NK-92 (cell line): Measurements from ENCODE around the gene OR4C15.

Source experiments
- DNase-seq: peaks from one replicate; lab custom pipeline; 2025; ENCODE audit not compliant: unreplicated experiment; lab: John Stamatoyannopoulos, UW

The OR4C15 gene

DNA sequence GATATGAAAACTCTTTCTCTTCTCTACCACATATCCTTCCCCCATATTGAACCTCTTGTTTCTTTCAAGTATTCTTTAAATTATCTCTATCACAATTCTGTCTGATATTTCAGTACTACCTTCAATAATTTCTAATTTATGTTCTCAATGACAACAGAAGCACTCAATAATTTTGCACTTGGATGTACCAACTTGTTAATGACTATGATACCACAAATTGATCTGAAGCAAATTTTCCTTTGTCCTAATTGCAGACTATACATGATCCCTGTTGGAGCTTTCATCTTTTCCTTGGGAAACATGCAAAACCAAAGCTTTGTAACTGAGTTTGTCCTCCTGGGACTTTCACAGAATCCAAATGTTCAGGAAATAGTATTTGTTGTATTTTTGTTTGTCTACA lies at the start of gene OR4C15:
OR4C15 (plus strand) TSS at position 301 of the 400 bp plus-strand sequence; CDS start at position 301, 0 bp downstream.
- no peak for DNase-seq

DNA sequence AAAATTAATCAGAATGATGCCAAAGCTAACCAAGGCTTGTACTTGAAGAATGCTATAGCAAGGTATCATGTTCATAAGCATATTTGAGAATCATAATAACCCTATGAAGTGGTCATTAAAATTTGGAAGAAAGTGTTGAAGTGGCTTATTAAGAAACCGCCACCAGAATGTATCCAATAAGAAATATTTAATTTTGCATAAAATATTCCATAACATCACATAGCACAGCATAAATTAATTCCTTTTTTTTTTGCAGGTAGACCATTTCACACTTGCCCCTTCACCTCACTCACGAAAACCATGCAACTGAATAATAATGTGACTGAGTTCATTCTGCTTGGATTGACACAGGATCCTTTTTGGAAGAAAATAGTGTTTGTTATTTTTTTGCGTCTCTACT lies 17.6 kb downstream of the OR4C15 start, which contains the start of gene OR4C16:
OR4C16 (plus strand) TSS at position 301 of the 400 bp plus-strand sequence; CDS start at position 301, 0 bp downstream.
- no peak for DNase-seq

DNA sequence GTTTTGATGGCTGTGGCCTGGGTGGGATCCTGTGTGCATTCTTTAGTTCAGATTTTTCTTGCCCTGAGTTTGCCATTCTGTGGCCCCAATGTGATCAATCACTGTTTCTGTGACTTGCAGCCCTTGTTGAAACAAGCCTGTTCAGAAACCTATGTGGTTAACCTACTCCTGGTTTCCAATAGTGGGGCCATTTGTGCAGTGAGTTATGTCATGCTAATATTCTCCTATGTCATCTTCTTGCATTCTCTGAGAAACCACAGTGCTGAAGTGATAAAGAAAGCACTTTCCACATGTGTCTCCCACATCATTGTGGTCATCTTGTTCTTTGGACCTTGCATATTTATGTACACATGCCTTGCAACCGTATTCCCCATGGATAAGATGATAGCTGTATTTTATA lies 18.3 kb downstream of the OR4C15 start:
- DNase-seq, result no peak
